Fibroblast of lung (primary cell): ENCODE measurements around the gene TBXAS1. TPM values are rescaled to one million over a fixed set of nuclear protein-coding genes. Genes with fewer than 3 reads are reported as not detected.

Experiments used
- DNase-seq, 2 donors: peaks; one replicate each; pipeline versions ENCODE4 v3.0.0 to v3.0.0-alpha.2; 2010; ENCODE audit warnings: low read depth in 2 of 2
- H2AFZ ChIP-seq: 2 replicates; pipeline ENCODE4 v1.5.1; 2012; ENCODE audit warnings: low read length, control low read depth, inconsistent platforms
- H3K27ac ChIP-seq: 2 replicates; pipeline ENCODE4 v1.5.1; 2011; ENCODE audit warnings: low read length, control low read depth; ENCODE audit not compliant: insufficient read depth
- H3K27me3 ChIP-seq: 2 replicates; pipeline ENCODE4 v1.5.1; 2011; ENCODE audit warnings: mild to moderate bottlenecking, low read length; ENCODE audit not compliant: control insufficient read depth, insufficient read depth
- H3K36me3 ChIP-seq: 2 replicates; pipeline ENCODE4 v1.5.1; 2011; ENCODE audit warnings: low read length; ENCODE audit not compliant: control insufficient read depth, insufficient read depth
- H3K4me1 ChIP-seq: 2 replicates; pipeline ENCODE4 v1.5.1; 2011; ENCODE audit warnings: low read length; ENCODE audit not compliant: control insufficient read depth, insufficient read depth; ENCODE audit errors: extremely low read depth
- H3K4me2 ChIP-seq: 2 replicates; pipeline ENCODE4 v1.5.1; 2011; ENCODE audit warnings: low read length, control low read depth; ENCODE audit not compliant: insufficient read depth; ENCODE audit errors: extremely low read depth
- H3K4me3 ChIP-seq, 4 experiments: fragments of 200-600 bp in 1 of 4; sonication (generic) in 1 of 4; replicated peaks in 1 of 4; 2 replicates each; pipeline ENCODE4 v1.5.1; 2011 to 2016; ENCODE audit warnings: low read length in 4 of 4, low read depth in 3 of 4, mild to moderate bottlenecking in 3 of 4, control low read depth in 2 of 4, inconsistent platforms in 1 of 4, mixed read lengths in 1 of 4; ENCODE audit not compliant: insufficient read depth in 1 of 4; ENCODE audit errors: control extremely low read depth in 1 of 4
- H3K79me2 ChIP-seq: 2 replicates; pipeline ENCODE4 v1.5.1; 2012; ENCODE audit warnings: mild to moderate bottlenecking, low read length, inconsistent platforms; ENCODE audit not compliant: control insufficient read depth, insufficient read depth
- H3K9ac ChIP-seq: 2 replicates; pipeline ENCODE4 v1.5.1; 2011; ENCODE audit warnings: mild to moderate bottlenecking, low read length, control low read depth; ENCODE audit not compliant: insufficient read depth
- H3K9me3 ChIP-seq: 2 replicates; pipeline ENCODE4 v1.5.1; 2012; ENCODE audit warnings: low read depth, low read length; ENCODE audit not compliant: control insufficient read depth, insufficient read depth
- H4K20me1 ChIP-seq: 2 replicates; pipeline ENCODE4 v1.5.1; 2011; ENCODE audit warnings: low read length; ENCODE audit not compliant: control insufficient read depth, insufficient read depth; ENCODE audit errors: extremely low read depth
- EZH2 ChIP-seq: IDR thresholded peaks from 2 replicates; pipeline ENCODE4 v1.5.1; 2012; ENCODE audit warnings: low read length, control low read depth, mild to moderate bottlenecking; ENCODE audit errors: missing control alignments
- polyA plus RNA-seq, 2 donors: library from polyadenylated mRNA; depleted of rRNA in 1 of 2; stranded (reverse) in 1 of 2; unstranded in 1 of 2; fragments of >200 nt; gene quantifications; 2 replicates each; pipeline ENCODE4 v1.2.1, GENCODE V29; 2011 to 2012; ENCODE audit warnings: missing spikeins in 1 of 2
- total RNA-seq: library from RNA; depleted of rRNA; stranded (reverse); fragments of >200 nt; gene quantifications from 2 replicates; pipeline ENCODE4 v1.2.1, GENCODE V29; 2014
- TF ChIP-seq, protein P1 (sequence below), 2 donors: IDR thresholded peaks in 1 of 2; conservative IDR thresholded peaks in 1 of 2; 1 replicate in 1 of 2; 2 replicates in 1 of 2; pipeline ENCODE4 v1.5.1; 2011 to 2012; ENCODE audit warnings: low read length in 2 of 2, control low read depth in 1 of 2, inconsistent platforms in 1 of 2, low read depth in 1 of 2, mild to moderate bottlenecking in 1 of 2

Gene TBXAS1
- total and polyA plus RNA-seq, 2 donors (not counting 1 experiment from before 2014, with no cell fraction given), result 1.5 to 2.1 TPM

DNA sequence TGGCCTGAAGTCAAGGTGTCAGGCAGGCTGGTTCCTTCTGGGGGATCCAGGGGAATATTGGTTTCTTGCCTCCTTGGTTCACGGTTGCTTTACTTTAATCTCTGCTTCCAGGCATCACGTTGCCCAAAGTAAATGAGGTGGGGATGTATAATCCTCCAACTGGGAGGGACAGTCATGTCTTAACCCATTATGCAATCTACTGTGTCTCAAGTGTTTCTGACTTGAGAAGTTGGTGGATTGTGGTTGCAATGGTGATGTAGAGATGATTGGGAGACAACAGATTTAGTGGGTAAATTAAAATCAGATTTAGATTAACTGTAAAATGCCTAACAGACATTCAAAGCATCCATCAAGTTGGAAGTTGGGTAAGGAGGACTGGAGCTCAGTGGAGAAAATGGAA lies 32.7 kb downstream of the TBXAS1 start:
- no peak for DNase-seq
- Histone ChIP-seq H3K79me2 (no peaks in the 10 kb centered on the region), H3K9me3 (no peaks in the 10 kb centered on the region), H3K4me3 (no peak overlapping the region), H3K4me1 (no peaks in the 10 kb centered on the region), H3K27ac (no peak overlapping the region), H3K9ac (no peak overlapping the region), H3K27me3 (peaks cover 4% of the 10 kb centered on the region), H3K4me2 (no peak overlapping the region), H4K20me1 (no peaks in the 10 kb centered on the region), H2AFZ (no peak overlapping the region), H3K36me3 (no peaks in the 10 kb centered on the region)
- no peak for TF ChIP-seq EZH2
- TF ChIP-seq, protein P1, sequence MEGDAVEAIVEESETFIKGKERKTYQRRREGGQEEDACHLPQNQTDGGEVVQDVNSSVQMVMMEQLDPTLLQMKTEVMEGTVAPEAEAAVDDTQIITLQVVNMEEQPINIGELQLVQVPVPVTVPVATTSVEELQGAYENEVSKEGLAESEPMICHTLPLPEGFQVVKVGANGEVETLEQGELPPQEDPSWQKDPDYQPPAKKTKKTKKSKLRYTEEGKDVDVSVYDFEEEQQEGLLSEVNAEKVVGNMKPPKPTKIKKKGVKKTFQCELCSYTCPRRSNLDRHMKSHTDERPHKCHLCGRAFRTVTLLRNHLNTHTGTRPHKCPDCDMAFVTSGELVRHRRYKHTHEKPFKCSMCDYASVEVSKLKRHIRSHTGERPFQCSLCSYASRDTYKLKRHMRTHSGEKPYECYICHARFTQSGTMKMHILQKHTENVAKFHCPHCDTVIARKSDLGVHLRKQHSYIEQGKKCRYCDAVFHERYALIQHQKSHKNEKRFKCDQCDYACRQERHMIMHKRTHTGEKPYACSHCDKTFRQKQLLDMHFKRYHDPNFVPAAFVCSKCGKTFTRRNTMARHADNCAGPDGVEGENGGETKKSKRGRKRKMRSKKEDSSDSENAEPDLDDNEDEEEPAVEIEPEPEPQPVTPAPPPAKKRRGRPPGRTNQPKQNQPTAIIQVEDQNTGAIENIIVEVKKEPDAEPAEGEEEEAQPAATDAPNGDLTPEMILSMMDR (conservative IDR thresholded peaks at IDR 0.05 in 1 of 2, IDR thresholded peaks at IDR 0.05 in 1 of 2; ENCODE audit: low read depth in 1 of 2, low read length in 2 of 2), result no peak

DNA sequence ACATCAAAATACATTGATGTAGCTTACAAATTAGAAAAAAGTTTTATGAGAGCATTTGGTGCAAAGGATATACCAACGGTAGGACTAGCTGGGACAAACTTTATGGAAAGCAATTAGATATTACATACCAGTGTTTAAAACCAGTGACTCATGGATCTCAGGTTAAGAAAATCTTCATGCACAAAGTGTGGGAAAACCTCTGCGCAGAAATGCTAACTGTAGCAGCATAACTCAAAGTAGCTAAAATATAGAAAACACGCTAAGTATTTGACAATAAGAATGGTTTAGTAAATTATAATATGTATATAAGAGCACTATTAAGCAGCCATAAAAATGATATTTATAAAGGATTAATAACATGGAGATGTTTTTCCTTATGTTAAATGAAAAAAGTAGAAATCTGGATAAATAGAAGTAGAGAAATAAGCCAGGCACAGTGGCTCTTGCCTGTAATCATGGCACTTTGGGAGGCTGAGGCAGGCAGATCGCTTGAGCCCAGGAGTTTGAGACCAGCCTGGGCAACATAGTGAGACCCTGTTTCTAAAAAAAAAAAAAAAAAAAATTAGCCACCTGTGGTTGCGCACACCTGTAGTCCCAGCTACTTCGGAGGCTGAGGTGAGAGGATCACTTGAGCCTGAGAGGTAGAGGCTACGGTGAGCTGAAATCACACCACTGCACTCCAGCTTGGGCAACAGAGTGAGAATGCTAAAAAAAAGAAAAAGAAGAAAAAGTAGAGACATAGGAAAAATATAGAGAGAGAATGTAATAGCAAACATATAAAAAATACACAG lies 37.2 kb downstream of the TBXAS1 start:
- H2AFZ ChIP-seq, result no peak overlapping the region
- H3K4me2 ChIP-seq, result no peak overlapping the region
- DNase-seq, result no peak
- H3K36me3 ChIP-seq, result no peaks in the 10 kb centered on the region
- H3K9ac ChIP-seq, result no peak overlapping the region
- no peak overlapping the region for H3K27ac ChIP-seq
- H3K4me1 ChIP-seq, result no peaks in the 10 kb centered on the region
- H3K9me3 ChIP-seq, result no peaks in the 10 kb centered on the region
- H3K4me3 ChIP-seq, result no peak overlapping the region
- H3K79me2 ChIP-seq, result no peaks in the 10 kb centered on the region
- H3K27me3 ChIP-seq, result peaks cover 4% of the 10 kb centered on the region
- H4K20me1 ChIP-seq, result no peaks in the 10 kb centered on the region
- TF ChIP-seq EZH2, result no peak
- TF ChIP-seq, protein P1 (conservative IDR thresholded peaks at IDR 0.05 in 1 of 2, IDR thresholded peaks at IDR 0.05 in 1 of 2; ENCODE audit: low read depth in 1 of 2, low read length in 2 of 2), result no peak

DNA sequence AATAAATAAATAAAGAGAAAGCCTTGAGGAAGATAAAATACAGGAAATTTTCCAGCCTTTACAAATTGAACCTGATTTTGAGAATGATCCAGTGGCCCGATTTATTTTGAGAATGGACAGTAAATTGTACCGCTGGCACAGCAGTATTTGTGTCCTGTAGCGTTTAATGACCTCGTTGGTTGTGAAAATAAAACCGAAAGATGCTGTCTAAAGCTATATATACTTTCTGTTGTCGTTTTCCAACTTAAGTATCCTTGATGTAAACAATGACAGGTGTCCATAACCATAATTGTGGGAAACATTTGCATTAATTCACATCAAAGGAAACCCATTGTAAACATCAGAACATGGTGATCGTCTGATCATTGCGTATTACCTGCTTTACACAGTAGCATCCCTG lies 38.8 kb downstream of the TBXAS1 start:
- no peak for DNase-seq
- no peak overlapping the region for H3K27ac ChIP-seq
- no peaks in the 10 kb centered on the region for H3K4me1 ChIP-seq
- no peaks in the 10 kb centered on the region for H3K27me3 ChIP-seq
- H3K9ac ChIP-seq, result no peak overlapping the region
- no peaks in the 10 kb centered on the region for H3K79me2 ChIP-seq
- H4K20me1 ChIP-seq, result no peaks in the 10 kb centered on the region
- no peaks in the 10 kb centered on the region for H3K36me3 ChIP-seq
- H3K9me3 ChIP-seq, result no peaks in the 10 kb centered on the region
- TF ChIP-seq, protein P1 (conservative IDR thresholded peaks at IDR 0.05 in 1 of 2, IDR thresholded peaks at IDR 0.05 in 1 of 2; ENCODE audit: low read depth in 1 of 2, low read length in 2 of 2), result no peak
- no peak for TF ChIP-seq EZH2
- no peak overlapping the region for H2AFZ ChIP-seq
- no peak overlapping the region for H3K4me3 ChIP-seq
- H3K4me2 ChIP-seq, result no peak overlapping the region
